Glutamatergic neuron (in vitro differentiated cells): ENCODE measurements around the gene TMEM59L. TPM values are rescaled to one million over a fixed set of nuclear protein-coding genes. Genes with fewer than 3 reads are reported as not detected.

Experiments
- DNase-seq: peaks from one replicate; pipeline ENCODE4 v3.0.0; 2022
- H3K27ac Mint-ChIP-seq: one replicate; pipeline ENCODE4 v1.8.0; 2020; ENCODE audit warnings: mild to moderate bottlenecking, mixed read lengths, inconsistent platforms; ENCODE audit not compliant: unreplicated experiment
- H3K27me3 Mint-ChIP-seq: one replicate; pipeline ENCODE4 v1.8.0; 2020; ENCODE audit warnings: mild to moderate bottlenecking, moderate library complexity, mixed read lengths, inconsistent platforms; ENCODE audit not compliant: unreplicated experiment
- H3K36me3 Mint-ChIP-seq: one replicate; pipeline ENCODE4 v1.8.0; 2020; ENCODE audit warnings: mild to moderate bottlenecking, mixed read lengths, inconsistent platforms; ENCODE audit not compliant: unreplicated experiment
- H3K4me1 Mint-ChIP-seq: one replicate; pipeline ENCODE4 v1.8.0; 2020; ENCODE audit warnings: mild to moderate bottlenecking, low read depth, mixed read lengths, inconsistent platforms; ENCODE audit not compliant: unreplicated experiment
- H3K4me3 Mint-ChIP-seq: one replicate; pipeline ENCODE4 v1.8.0; 2020; ENCODE audit warnings: mild to moderate bottlenecking, mixed read lengths, inconsistent platforms; ENCODE audit not compliant: unreplicated experiment
- H3K9me3 Mint-ChIP-seq: one replicate; pipeline ENCODE4 v1.8.0; 2020; ENCODE audit warnings: mild to moderate bottlenecking, moderate library complexity, mixed read lengths, inconsistent platforms; ENCODE audit not compliant: unreplicated experiment
- CTCF ChIP-seq: fragments of 200-600 bp; sonication (generic); IDR thresholded peaks from one replicate; pipeline ENCODE4 v1.5.0; 2021; ENCODE audit not compliant: partially characterized antibody, unreplicated experiment
- total RNA-seq: library from RNA; stranded (reverse); fragmentation: NEBNext Ultra II Directional; extraction: Animal tissue kit (Norgen Biotek cat#: 25700); gene quantifications from one replicate; pipeline ENCODE4 v1.2.1, GENCODE V29; 2021; ENCODE audit not compliant: unreplicated experiment

TMEM59L gene
- total RNA-seq, 1 donor from 2014 or later = 92.3 TPM

- Mint-ChIP-seq H3K4me1 (peaks cover 20% of the 10 kb centered on the region), H3K9me3 (peaks cover 20% of the 10 kb centered on the region), H3K27me3 (peaks cover 18% of the 10 kb centered on the region), H3K27ac (peak within 1 kb of the TSS; percentile 22), H3K36me3 (no peaks in the 10 kb centered on the region), H3K4me3 (peak within 1 kb of the TSS; percentile 79)
- TF ChIP-seq CTCF = no peak
- DNase-seq = no peak
Measured at GRCh38 chr19:18636969-18637629, 24.4 kb downstream of the TMEM59L start, which contains the start of gene KLHL26. Gene KLHL26 (plus strand): TSS chr19:18637028. CDS start chr19:18637055, 27 bp downstream.

- no peak overlapping the region for H3K27ac Mint-ChIP-seq
- H3K36me3 Mint-ChIP-seq = no peaks in the 10 kb centered on the region
- no peak for DNase-seq
- H3K9me3 Mint-ChIP-seq = peaks cover 20% of the 10 kb centered on the region
- peaks cover 18% of the 10 kb centered on the region for H3K27me3 Mint-ChIP-seq
- H3K4me1 Mint-ChIP-seq = peaks cover 20% of the 10 kb centered on the region
- H3K4me3 Mint-ChIP-seq = peak overlapping the region; percentile 79
- no peak for TF ChIP-seq CTCF
Measured at GRCh38 chr19:18637673-18638630, 25.3 kb downstream of the TMEM59L start.

GRCh38 chr19:18639706-18640243, 27.1 kb downstream of the TMEM59L start:
- no peak for TF ChIP-seq CTCF
- no peak overlapping the region for H3K4me3 Mint-ChIP-seq
- no peak overlapping the region for H3K27ac Mint-ChIP-seq
- H3K27me3 Mint-ChIP-seq = peaks cover 7% of the 10 kb centered on the region
- DNase-seq = no peak
- peaks cover 9% of the 10 kb centered on the region for H3K4me1 Mint-ChIP-seq
- no peaks in the 10 kb centered on the region for H3K36me3 Mint-ChIP-seq
- H3K9me3 Mint-ChIP-seq = peaks cover 6% of the 10 kb centered on the region

GRCh38 chr19:18644196-18645034, 31.7 kb downstream of the TMEM59L start:
- no peak for DNase-seq
- H3K36me3 Mint-ChIP-seq = peaks cover 4% of the 10 kb centered on the region
- no peak overlapping the region for H3K4me3 Mint-ChIP-seq
- TF ChIP-seq CTCF = no peak
- H3K4me1 Mint-ChIP-seq = peaks cover 9% of the 10 kb centered on the region
- no peak overlapping the region for H3K27ac Mint-ChIP-seq
- peaks cover 2% of the 10 kb centered on the region for H3K9me3 Mint-ChIP-seq
- no peaks in the 10 kb centered on the region for H3K27me3 Mint-ChIP-seq
